H1 (cell line): Measurements from ENCODE around the gene TRIM5.

Experiments used
- EGR1 ChIP-seq: IDR thresholded peaks from 2 replicates; pipeline ENCODE4 v1.6.1; 2011; ENCODE audit warnings: low read depth, low read length, borderline replicate concordance
- EZH2 ChIP-seq: fragments of 200-600 bp; sonication (generic); IDR thresholded peaks from 2 replicates; pipeline ENCODE4 v1.7.1; 2012; ENCODE audit warnings: low read depth, mild to moderate bottlenecking, moderate library complexity, low read length, inconsistent platforms; ENCODE audit not compliant: severe bottlenecking
- JUN ChIP-seq: IDR thresholded peaks from 2 replicates; pipeline ENCODE4 v1.6.1; 2011; ENCODE audit warnings: low read depth, mild to moderate bottlenecking, improper control_type of control experiment, low read length
- POLR2A ChIP-seq, 2 experiments: IDR thresholded peaks; 1 replicate in 1 of 2; 2 replicates in 1 of 2; pipeline ENCODE4 v1.6.1; 2011; ENCODE audit warnings: low read depth in 2 of 2, low read length in 2 of 2, mild to moderate bottlenecking in 2 of 2; ENCODE audit errors: control extremely low read depth in 1 of 2
- SIN3A ChIP-seq, 2 experiments: IDR thresholded peaks in 1 of 2; conservative IDR thresholded peaks in 1 of 2; 2 replicates each; pipeline ENCODE4 v1.6.1; 2011 to 2012; ENCODE audit warnings: low read length in 2 of 2, improper control_type of control experiment in 1 of 2, low read depth in 1 of 2, mild to moderate bottlenecking in 1 of 2
- YY1 ChIP-seq: IDR thresholded peaks from 2 replicates; pipeline ENCODE4 v1.6.1; 2011; ENCODE audit warnings: low read depth, mild to moderate bottlenecking, low read length
- ZNF274 ChIP-seq: IDR thresholded peaks from 2 replicates; pipeline ENCODE4 v1.7.0; 2012; ENCODE audit warnings: low read length, borderline replicate concordance; ENCODE audit errors: extremely low read depth
- TF ChIP-seq, protein P1 (sequence below), 3 experiments: IDR thresholded peaks; 1 replicate in 2 of 3; 2 replicates in 1 of 3; pipeline versions ENCODE4 v1.5.1 to v1.6.1; 2011; ENCODE audit warnings: low read length in 3 of 3, mild to moderate bottlenecking in 3 of 3, inconsistent platforms in 2 of 3, low read depth in 1 of 3, moderate library complexity in 1 of 3; ENCODE audit not compliant: insufficient read depth in 1 of 3; ENCODE audit errors: control extremely low read depth in 1 of 3

DNA sequence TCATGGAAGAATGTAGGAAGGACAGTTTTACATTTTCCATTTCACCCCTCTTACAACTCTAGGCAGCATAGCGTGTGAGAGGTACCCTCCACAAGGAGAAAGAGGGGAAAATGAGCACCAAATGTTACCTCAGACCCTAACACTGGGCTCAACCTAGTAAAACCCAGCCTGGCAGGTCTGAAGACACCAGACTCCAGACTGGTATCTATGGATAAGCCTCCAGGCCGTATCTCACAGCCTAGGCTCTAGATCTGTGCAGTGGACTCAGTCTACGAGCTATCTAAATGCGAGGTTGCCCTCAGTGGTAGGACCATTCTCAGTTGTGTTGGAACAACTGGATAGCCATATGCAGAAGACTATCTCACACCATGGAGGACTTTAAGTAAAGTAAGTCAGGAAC lies 10.5 kb downstream of the TRIM5 start:
- TF ChIP-seq, protein P1, sequence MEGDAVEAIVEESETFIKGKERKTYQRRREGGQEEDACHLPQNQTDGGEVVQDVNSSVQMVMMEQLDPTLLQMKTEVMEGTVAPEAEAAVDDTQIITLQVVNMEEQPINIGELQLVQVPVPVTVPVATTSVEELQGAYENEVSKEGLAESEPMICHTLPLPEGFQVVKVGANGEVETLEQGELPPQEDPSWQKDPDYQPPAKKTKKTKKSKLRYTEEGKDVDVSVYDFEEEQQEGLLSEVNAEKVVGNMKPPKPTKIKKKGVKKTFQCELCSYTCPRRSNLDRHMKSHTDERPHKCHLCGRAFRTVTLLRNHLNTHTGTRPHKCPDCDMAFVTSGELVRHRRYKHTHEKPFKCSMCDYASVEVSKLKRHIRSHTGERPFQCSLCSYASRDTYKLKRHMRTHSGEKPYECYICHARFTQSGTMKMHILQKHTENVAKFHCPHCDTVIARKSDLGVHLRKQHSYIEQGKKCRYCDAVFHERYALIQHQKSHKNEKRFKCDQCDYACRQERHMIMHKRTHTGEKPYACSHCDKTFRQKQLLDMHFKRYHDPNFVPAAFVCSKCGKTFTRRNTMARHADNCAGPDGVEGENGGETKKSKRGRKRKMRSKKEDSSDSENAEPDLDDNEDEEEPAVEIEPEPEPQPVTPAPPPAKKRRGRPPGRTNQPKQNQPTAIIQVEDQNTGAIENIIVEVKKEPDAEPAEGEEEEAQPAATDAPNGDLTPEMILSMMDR (IDR thresholded peaks at IDR 0.05; ENCODE audit: control extremely low read depth in 1 of 3, insufficient read depth in 1 of 3, low read depth in 1 of 3, low read length in 3 of 3): no peak
- TF ChIP-seq YY1 (no peak), EGR1 (no peak), POLR2A (IDR thresholded peaks at IDR 0.05; ENCODE audit: control extremely low read depth in 1 of 2, low read depth in 2 of 2, low read length in 2 of 2) (no peak), JUN (no peak), SIN3A (conservative IDR thresholded peaks at IDR 0.05 in 1 of 2, IDR thresholded peaks at IDR 0.05 in 1 of 2; ENCODE audit: low read depth in 1 of 2, low read length in 2 of 2) (no peak), ZNF274 (no peak), EZH2 (no peak)
